ENCODE data around the gene AIF1.

AIF1 gene

DNA sequence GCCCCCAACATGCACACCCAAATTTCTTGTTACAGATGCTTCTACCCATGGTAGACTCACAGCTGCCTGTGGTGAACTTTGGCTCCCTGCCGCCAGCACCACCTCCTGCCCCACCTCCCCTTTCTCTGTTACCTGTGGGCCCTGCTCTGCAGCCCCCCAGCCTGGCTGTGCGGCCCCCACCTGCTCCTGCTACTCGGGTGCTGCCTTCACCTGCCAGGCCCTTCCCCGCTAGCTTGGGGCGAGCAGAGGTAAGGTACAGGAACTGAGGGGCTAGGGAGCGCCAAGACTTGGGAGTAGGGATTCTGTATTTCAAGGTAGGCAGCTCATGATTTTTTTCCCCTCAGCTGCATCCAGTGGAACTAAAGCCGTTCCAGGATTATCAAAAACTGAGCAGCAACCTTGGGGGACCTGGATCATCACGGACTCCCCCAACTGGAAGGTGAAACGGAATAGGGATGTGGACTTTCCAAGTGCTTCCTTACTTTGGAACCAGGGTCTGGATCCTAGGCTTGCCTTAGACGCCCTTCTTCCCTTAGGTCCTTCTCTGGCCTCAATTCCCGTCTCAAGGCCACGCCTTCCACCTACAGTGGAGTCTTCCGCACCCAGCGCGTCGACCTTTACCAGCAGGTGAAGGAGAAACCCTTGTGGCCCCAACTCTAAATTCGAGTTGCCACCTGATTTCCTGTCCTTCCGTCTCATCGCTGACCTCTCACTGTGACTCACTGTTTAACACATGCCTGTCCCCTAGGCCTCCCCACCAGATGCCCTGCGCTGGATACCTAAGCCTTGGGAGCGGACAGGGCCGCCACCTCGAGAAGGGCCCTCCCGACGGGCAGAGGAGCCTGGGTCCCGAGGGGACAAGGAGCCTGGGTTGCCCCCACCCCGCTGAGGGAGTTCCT, 21.9 kb downstream of the AIF1 start:
- Histone ChIP-seq H2AFZ (ENCODE audit: low read depth, low read length, severe bottlenecking) (no peak overlapping the region), H3K4me2 (ENCODE audit: low read depth, low read length, poor library complexity, severe bottlenecking) (no peak overlapping the region), H3K9me3 (ENCODE audit: insufficient read depth, low read length) (no peaks in the 10 kb centered on the region), H3K9ac (ENCODE audit: low read length) (no peak overlapping the region), H3K36me3 (ENCODE audit: low read length) (peaks cover 27% of the 10 kb centered on the region; the same call in 1 of the 2 replicates), H3K9me2 (replicated peaks; ENCODE audit: insufficient read depth, low read length) (no peaks in the 10 kb centered on the region), H4K20me1 (ENCODE audit: low read depth, low read length) (no peaks in the 10 kb centered on the region; the same call in 1 of the 2 replicates), H3F3A (ENCODE audit: insufficient read depth) (peaks cover 57% of the 10 kb centered on the region), H3K79me2 (ENCODE audit: insufficient read depth, low read length) (0 out of 2 replicates have a peak, but pooled peaks cover 3% of the 10 kb centered on the region), H3K27ac (ENCODE audit: low read depth, low read length) (no peak overlapping the region), H3K4me3 (ENCODE audit: insufficient read depth, low read length, poor library complexity, severe bottlenecking) (no peak overlapping the region), H3K27me3 (ENCODE audit: low read length) (no peaks in the 10 kb centered on the region)
- no peak for TF ChIP-seq EZH2phosphoT487 (conservative IDR thresholded peaks at IDR 0.05; ENCODE audit: low read length)
- TF ChIP-seq, protein P1, sequence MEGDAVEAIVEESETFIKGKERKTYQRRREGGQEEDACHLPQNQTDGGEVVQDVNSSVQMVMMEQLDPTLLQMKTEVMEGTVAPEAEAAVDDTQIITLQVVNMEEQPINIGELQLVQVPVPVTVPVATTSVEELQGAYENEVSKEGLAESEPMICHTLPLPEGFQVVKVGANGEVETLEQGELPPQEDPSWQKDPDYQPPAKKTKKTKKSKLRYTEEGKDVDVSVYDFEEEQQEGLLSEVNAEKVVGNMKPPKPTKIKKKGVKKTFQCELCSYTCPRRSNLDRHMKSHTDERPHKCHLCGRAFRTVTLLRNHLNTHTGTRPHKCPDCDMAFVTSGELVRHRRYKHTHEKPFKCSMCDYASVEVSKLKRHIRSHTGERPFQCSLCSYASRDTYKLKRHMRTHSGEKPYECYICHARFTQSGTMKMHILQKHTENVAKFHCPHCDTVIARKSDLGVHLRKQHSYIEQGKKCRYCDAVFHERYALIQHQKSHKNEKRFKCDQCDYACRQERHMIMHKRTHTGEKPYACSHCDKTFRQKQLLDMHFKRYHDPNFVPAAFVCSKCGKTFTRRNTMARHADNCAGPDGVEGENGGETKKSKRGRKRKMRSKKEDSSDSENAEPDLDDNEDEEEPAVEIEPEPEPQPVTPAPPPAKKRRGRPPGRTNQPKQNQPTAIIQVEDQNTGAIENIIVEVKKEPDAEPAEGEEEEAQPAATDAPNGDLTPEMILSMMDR (IDR thresholded peaks at IDR 0.05; ENCODE audit: insufficient read depth, low read length, poor library complexity, severe bottlenecking): no peak

DNA sequence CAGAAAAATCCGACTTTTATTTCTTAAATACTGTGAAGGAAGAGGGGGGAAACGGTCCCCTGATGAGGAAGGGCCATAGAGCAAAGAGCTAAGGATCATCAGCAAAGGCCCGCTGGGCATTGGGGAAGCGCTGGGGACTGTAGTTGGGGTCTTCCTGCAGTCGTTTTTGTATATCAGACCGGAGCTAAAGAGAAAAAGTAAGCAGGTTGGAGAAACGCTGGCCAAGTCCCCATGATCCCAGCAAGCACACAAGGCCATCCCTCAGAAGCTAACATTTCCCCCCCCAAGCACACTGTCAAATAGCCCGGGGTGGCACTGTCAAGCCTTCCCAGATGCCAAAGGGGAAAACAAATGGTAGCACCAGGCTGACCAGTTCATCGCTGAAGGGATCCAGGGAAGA, 24.0 kb downstream of the AIF1 start:
- H3K27ac ChIP-seq (ENCODE audit: low read depth, low read length): no peak overlapping the region

DNA sequence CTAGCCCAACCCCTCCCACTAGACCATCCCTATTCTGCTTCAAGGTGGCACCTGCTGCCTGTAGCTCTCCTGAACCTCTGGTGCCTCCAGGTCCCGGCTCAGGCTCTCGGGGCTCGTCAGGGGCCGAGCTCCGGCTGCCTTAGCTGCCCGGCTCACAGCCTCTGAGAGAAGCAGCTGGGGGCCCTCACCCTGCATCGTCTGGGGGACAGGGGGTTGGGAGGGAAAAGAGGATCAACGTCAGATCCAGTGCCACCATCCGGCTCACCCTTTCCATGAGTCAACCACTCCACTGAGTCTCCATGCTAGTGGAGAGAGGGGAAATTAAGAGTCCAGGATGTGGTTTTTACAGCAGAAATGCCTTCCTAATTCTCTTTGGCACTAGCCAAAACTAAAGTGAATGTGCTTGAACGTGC, 24.4 kb downstream of the AIF1 start:
- H3K4me2 ChIP-seq (ENCODE audit: low read depth, low read length, poor library complexity, severe bottlenecking): no peak overlapping the region
- no peak for TF ChIP-seq EZH2phosphoT487 (conservative IDR thresholded peaks at IDR 0.05; ENCODE audit: low read length)
- H3K27me3 ChIP-seq (ENCODE audit: low read length): no peaks in the 10 kb centered on the region
- no peaks in the 10 kb centered on the region for H3K9me2 ChIP-seq (replicated peaks; ENCODE audit: insufficient read depth, low read length)
- no peaks in the 10 kb centered on the region for H3K79me2 ChIP-seq (ENCODE audit: insufficient read depth, low read length)
- H3K36me3 ChIP-seq (ENCODE audit: low read length): peaks cover 16% of the 10 kb centered on the region; the same call in 1 of the 2 replicates
- H4K20me1 ChIP-seq (ENCODE audit: low read depth, low read length): no peaks in the 10 kb centered on the region
- no peak overlapping the region for H3K4me3 ChIP-seq (ENCODE audit: insufficient read depth, low read length, poor library complexity, severe bottlenecking)
- H3K9ac ChIP-seq (ENCODE audit: low read length): no peak overlapping the region
- H3F3A ChIP-seq (ENCODE audit: insufficient read depth): peaks cover 45% of the 10 kb centered on the region
- no peaks in the 10 kb centered on the region for H3K9me3 ChIP-seq (ENCODE audit: insufficient read depth, low read length)
- no peak overlapping the region for H3K27ac ChIP-seq (ENCODE audit: low read depth, low read length)
- no peak overlapping the region for H2AFZ ChIP-seq (ENCODE audit: low read depth, low read length, severe bottlenecking)

More for the DNA sequence above, 24.0 kb downstream of the AIF1 start:
- no peaks in the 10 kb centered on the region for H3K9me2 ChIP-seq (replicated peaks; ENCODE audit: insufficient read depth, low read length)
- no peak overlapping the region for H3K9ac ChIP-seq (ENCODE audit: low read length)
- H3K4me3 ChIP-seq (ENCODE audit: insufficient read depth, low read length, poor library complexity, severe bottlenecking): no peak overlapping the region
- H3F3A ChIP-seq (ENCODE audit: insufficient read depth): peaks cover 50% of the 10 kb centered on the region
- no peak overlapping the region for H3K4me2 ChIP-seq (ENCODE audit: low read depth, low read length, poor library complexity, severe bottlenecking)
- H3K27me3 ChIP-seq (ENCODE audit: low read length): no peaks in the 10 kb centered on the region
- no peaks in the 10 kb centered on the region for H3K79me2 ChIP-seq (ENCODE audit: insufficient read depth, low read length)
- H3K36me3 ChIP-seq (ENCODE audit: low read length): peaks cover 18% of the 10 kb centered on the region; the same call in 1 of the 2 replicates
- no peaks in the 10 kb centered on the region for H4K20me1 ChIP-seq (ENCODE audit: low read depth, low read length)
- no peak overlapping the region for H2AFZ ChIP-seq (ENCODE audit: low read depth, low read length, severe bottlenecking)
- TF ChIP-seq, protein P1 (IDR thresholded peaks at IDR 0.05; ENCODE audit: insufficient read depth, low read length, poor library complexity, severe bottlenecking): no peak
- no peak for TF ChIP-seq EZH2phosphoT487 (conservative IDR thresholded peaks at IDR 0.05; ENCODE audit: low read length)
- H3K9me3 ChIP-seq (ENCODE audit: insufficient read depth, low read length): no peaks in the 10 kb centered on the region

DNA sequence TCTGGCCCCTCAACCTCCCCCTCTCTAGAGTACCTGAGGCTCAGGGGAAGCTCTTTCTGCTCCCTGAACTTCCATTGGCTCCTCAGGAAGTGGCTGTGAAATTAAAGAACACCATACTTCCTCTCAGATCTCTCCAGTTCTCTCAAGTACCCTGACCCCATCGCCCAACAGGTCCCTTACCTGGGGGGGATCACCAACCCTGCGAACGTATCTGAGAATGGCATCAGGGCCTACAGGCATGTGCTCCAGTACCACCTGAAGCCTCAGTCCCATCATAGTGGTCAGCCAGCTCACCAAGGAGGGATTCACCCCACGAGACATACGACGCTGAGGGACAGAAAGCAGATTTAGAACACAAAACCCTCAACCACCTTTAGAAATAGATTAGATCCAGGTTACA, 25.6 kb downstream of the AIF1 start:
- TF ChIP-seq EZH2phosphoT487 (conservative IDR thresholded peaks at IDR 0.05; ENCODE audit: low read length): no peak
- TF ChIP-seq, protein P1 (IDR thresholded peaks at IDR 0.05; ENCODE audit: insufficient read depth, low read length, poor library complexity, severe bottlenecking): no peak
- Histone ChIP-seq H3K27ac (ENCODE audit: low read depth, low read length) (no peak overlapping the region), H3F3A (ENCODE audit: insufficient read depth) (peaks cover 36% of the 10 kb centered on the region), H3K9me3 (ENCODE audit: insufficient read depth, low read length) (no peaks in the 10 kb centered on the region), H3K9me2 (replicated peaks; ENCODE audit: insufficient read depth, low read length) (no peaks in the 10 kb centered on the region), H2AFZ (ENCODE audit: low read depth, low read length, severe bottlenecking) (no peak overlapping the region), H3K27me3 (ENCODE audit: low read length) (no peaks in the 10 kb centered on the region), H4K20me1 (ENCODE audit: low read depth, low read length) (no peaks in the 10 kb centered on the region), H3K36me3 (ENCODE audit: low read length) (peaks cover 10% of the 10 kb centered on the region; the same call in 1 of the 2 replicates), H3K79me2 (ENCODE audit: insufficient read depth, low read length) (no peaks in the 10 kb centered on the region), H3K9ac (ENCODE audit: low read length) (no peak overlapping the region), H3K4me3 (ENCODE audit: insufficient read depth, low read length, poor library complexity, severe bottlenecking) (no peak overlapping the region), H3K4me2 (ENCODE audit: low read depth, low read length, poor library complexity, severe bottlenecking) (no peak overlapping the region)

Data from SU-DHL-6 (cell line).